A549 (cell line): ENCODE results near the gene C4orf50. TPM values are rescaled to one million over a fixed set of nuclear protein-coding genes. Genes with fewer than 3 reads are reported as not detected.

Source experiments
- ATAC-seq, 2 experiments: fragments of 200-7000 bp in 1 of 2; fragments of >200 bp in 1 of 2; cut with Nextera tagmentation in 1 of 2; cut with Tn5 transposase in 1 of 2; 3 replicates each; pipeline versions ENCODE4 v1.8.0 to v1.9.1; 2018 to 2020; ENCODE audit warnings: mild to moderate bottlenecking in 1 of 2, moderate library complexity in 1 of 2
- CTCF ChIA-PET: fragments of 300-600 bp; sonication (Branson Sonifier 250); formaldehyde crosslinking; extraction: SDS; loops from one replicate; lab custom pipeline; 2021; ENCODE audit warnings: antibody characterized with exemption, inconsistent platforms; lab: Yijun Ruan, JAX
- POLR2A ChIA-PET: fragments of 350-600 bp; formaldehyde crosslinking; extraction: SDS; loops from one replicate; lab custom pipeline; 2021; ENCODE audit warnings: antibody characterized with exemption, inconsistent platforms; lab: Yijun Ruan, JAX
- DNase-seq, 2 experiments: peaks; one replicate each; pipeline versions ENCODE4 v3.0.0 to v3.0.0-alpha.2; 2011 to 2016; ENCODE audit warnings: low read depth in 1 of 2, low spot score in 1 of 2
- FAIRE-seq: peaks from 2 replicates; lab custom pipeline; 2011; peaks lifted over from hg19 to GRCh38; lab: Jason Lieb, UNC
- H3K27ac ChIP-seq, 2 experiments: fragments of >200 bp; sonication (Bioruptor Twin); formaldehyde crosslinking; 3 replicates each; pipeline ENCODE4 v1.5.1; 2016 to 2017
- H3K4me1 ChIP-seq: fragments of >200 bp; sonication (Bioruptor Twin); formaldehyde crosslinking; 3 replicates; pipeline ENCODE4 v1.6.1; 2016
- H3K4me2 ChIP-seq: fragments of >200 bp; sonication (Bioruptor Twin); formaldehyde crosslinking; 3 replicates; pipeline ENCODE4 v1.6.1; 2016
- H3K4me3 ChIP-seq: fragments of >200 bp; sonication (Bioruptor Twin); formaldehyde crosslinking; 3 replicates; pipeline ENCODE4 v1.5.1; 2016
- H3K9me3 ChIP-seq: fragments of >200 bp; sonication (Bioruptor Twin); formaldehyde crosslinking; 3 replicates; pipeline ENCODE4 v1.6.1; 2016
- CBX8 ChIP-seq: fragments of 200-600 bp; sonication (generic); IDR thresholded peaks from 2 replicates; pipeline ENCODE4 v1.6.1; 2016
- EHF ChIP-seq: fragments of 250-450 bp; sonication (Bioruptor Pico); IDR thresholded peaks from 2 replicates; pipeline ENCODE4 v1.5.0; 2020; ENCODE audit warnings: mild to moderate bottlenecking
- EP300 ChIP-seq, 2 experiments: fragments of >200 bp; sonication (Bioruptor Twin); formaldehyde crosslinking; IDR thresholded peaks; 2 replicates in 1 of 2; 3 replicates in 1 of 2; pipeline ENCODE4 v1.6.1; 2016 to 2017
- FOSB ChIP-seq: fragments of 250-450 bp; sonication (Bioruptor Pico); IDR thresholded peaks from 2 replicates; pipeline ENCODE4 v1.5.0; 2020; ENCODE audit warnings: mild to moderate bottlenecking, moderate library complexity
- FOSL2 ChIP-seq, 2 experiments: fragments of 450-650 bp in 1 of 2; fragments of >200 bp in 1 of 2; sonication (Bioruptor Twin) in 1 of 2; formaldehyde crosslinking; IDR thresholded peaks; 2 replicates each; pipeline versions ENCODE4 v1.5.0 to v1.6.1; 2016 to 2020; ENCODE audit warnings: mild to moderate bottlenecking in 1 of 2, moderate library complexity in 1 of 2
- FOXS1 ChIP-seq: fragments of 250-450 bp; sonication (Bioruptor Pico); IDR thresholded peaks from 2 replicates; pipeline ENCODE4 v1.5.0; 2020; ENCODE audit warnings: mild to moderate bottlenecking, moderate library complexity
- HEYL ChIP-seq: fragments of 250-450 bp; sonication (Bioruptor Pico); IDR thresholded peaks from 2 replicates; pipeline ENCODE4 v1.8.0; 2021; ENCODE audit warnings: mild to moderate bottlenecking, moderate library complexity
- JUN ChIP-seq, 2 experiments: fragments of >200 bp; sonication (Bioruptor Twin); formaldehyde crosslinking; IDR thresholded peaks; 2 replicates in 1 of 2; 3 replicates in 1 of 2; pipeline ENCODE4 v1.6.1; 2016 to 2017
- NR3C1 ChIP-seq: fragments of >200 bp; sonication (Bioruptor Twin); formaldehyde crosslinking; IDR thresholded peaks from 3 replicates; pipeline ENCODE4 v1.6.1; 2017
- PHF8 ChIP-seq: fragments of 200-600 bp; sonication (generic); IDR thresholded peaks from 2 replicates; pipeline ENCODE4 v1.6.1; 2016; ENCODE audit warnings: low read depth, mild to moderate bottlenecking, antibody characterized with exemption, moderate library complexity, borderline replicate concordance
- POLR2A ChIP-seq: IDR thresholded peaks from 2 replicates; pipeline ENCODE4 v1.6.1; 2012; ENCODE audit warnings: mild to moderate bottlenecking, low read length
- POLR2AphosphoS2 ChIP-seq: conservative IDR thresholded peaks from 2 replicates; pipeline ENCODE4 v1.6.1; 2012; ENCODE audit warnings: low read length, improper control_type of control experiment, inconsistent platforms
- RNF2 ChIP-seq: fragments of 200-600 bp; sonication (generic); IDR thresholded peaks from 2 replicates; pipeline ENCODE4 v1.6.1; 2016; ENCODE audit warnings: low read depth, mild to moderate bottlenecking, antibody characterized with exemption, moderate library complexity, borderline replicate concordance
- SREBF2 ChIP-seq: fragments of 450-650 bp; IDR thresholded peaks from 2 replicates; pipeline ENCODE4 v1.6.1; 2014; ENCODE audit warnings: mild to moderate bottlenecking, moderate library complexity
- TFCP2L1 ChIP-seq: fragments of 250-450 bp; sonication (Bioruptor Pico); IDR thresholded peaks from 2 replicates; pipeline ENCODE4 v1.5.0; 2021; ENCODE audit warnings: mild to moderate bottlenecking
- ZSCAN20 ChIP-seq: fragments of 250-450 bp; sonication (Bioruptor Pico); IDR thresholded peaks from 2 replicates; pipeline ENCODE4 v1.8.0; 2022; ENCODE audit warnings: mild to moderate bottlenecking, moderate library complexity
- WGBS: methylation state at CpG from one replicate; pipeline ENCODE4 v1.1.6; 2017; ENCODE audit errors: missing lambda C conversion rate; 5-methylcytosine and 5-hydroxymethylcytosine counted together
- polyA plus RNA-seq, 4 experiments: library from polyadenylated mRNA; depleted of rRNA in 3 of 4; stranded (reverse); fragments of >200 nt; fragmentation: RNase III in 1 of 4; extraction: RNeasy Plus Mini Kit Qiagen cat#74134 plus additional on column Dnase treatment in 1 of 4; gene quantifications; 2 replicates in 3 of 4; 3 replicates in 1 of 4; pipeline ENCODE4 v1.2.3, GENCODE V29; 2011 to 2017
- TF ChIP-seq, protein P1 (sequence below): fragments of 150-350 bp; IDR thresholded peaks from 2 replicates; pipeline ENCODE4 v1.6.1; 2014; ENCODE audit warnings: low read depth, mild to moderate bottlenecking, low read length
- TF ChIP-seq, protein P2 (sequence below): fragments of >200 bp; sonication (Bioruptor Twin); formaldehyde crosslinking; IDR thresholded peaks from 3 replicates; pipeline ENCODE4 v1.6.1; 2016
- TF ChIP-seq, protein P3 (sequence below): fragments of 250-450 bp; sonication (Bioruptor Pico); IDR thresholded peaks from 2 replicates; pipeline ENCODE4 v1.5.0; 2020; ENCODE audit warnings: low read depth, mild to moderate bottlenecking, moderate library complexity
- TF ChIP-seq, protein P4 (sequence below): IDR thresholded peaks from 2 replicates; pipeline ENCODE4 v1.6.1; 2012
- TF ChIP-seq, protein P5 (sequence below): IDR thresholded peaks from 2 replicates; pipeline ENCODE4 v1.6.1; 2012

C4orf50 gene
- polyA plus RNA-seq, 2 of the 4 experiments (the other 2 are of a cell fraction): not detected

DNA sequence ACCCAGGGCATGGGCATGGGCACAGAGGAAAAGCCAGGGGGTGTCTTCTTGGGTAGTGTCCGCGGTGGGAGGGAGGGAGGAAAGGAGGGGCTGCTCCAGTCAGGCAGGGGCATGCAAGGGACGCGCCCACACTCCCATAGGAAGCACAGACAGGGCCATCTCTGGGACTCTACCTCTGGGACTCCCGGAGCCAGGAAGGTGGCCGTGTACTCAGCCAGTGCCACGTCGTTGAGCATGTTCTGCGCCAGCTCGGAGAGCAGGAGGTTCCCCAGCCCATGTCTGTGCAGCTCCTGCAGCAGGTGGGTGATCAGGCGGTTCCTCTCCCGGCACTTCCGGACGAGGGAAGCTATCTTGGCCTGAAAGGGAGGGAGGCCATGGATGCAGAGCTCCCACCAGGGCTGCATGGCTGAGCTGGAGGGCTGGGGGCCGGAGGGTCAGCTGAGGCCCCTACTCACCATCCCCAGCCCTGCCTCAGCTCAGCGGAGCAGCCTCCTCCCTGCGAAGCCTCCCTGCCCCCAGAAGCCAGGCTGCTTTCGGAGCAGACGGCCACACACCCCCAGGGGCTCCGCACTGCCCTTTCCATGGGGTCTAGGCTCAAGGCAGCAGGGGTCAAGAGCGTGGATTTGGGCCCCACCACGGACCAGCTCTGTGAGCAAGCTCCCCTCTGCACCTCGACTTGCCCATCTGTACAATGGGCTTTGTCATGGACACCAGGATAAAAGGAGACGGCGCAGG, 44.6 kb downstream of the C4orf50 start (continued):
- no peak for TF ChIP-seq RNF2
- no peak for TF ChIP-seq ZSCAN20
- no peak for TF ChIP-seq JUN (IDR thresholded peaks at IDR 0.05)

DNA sequence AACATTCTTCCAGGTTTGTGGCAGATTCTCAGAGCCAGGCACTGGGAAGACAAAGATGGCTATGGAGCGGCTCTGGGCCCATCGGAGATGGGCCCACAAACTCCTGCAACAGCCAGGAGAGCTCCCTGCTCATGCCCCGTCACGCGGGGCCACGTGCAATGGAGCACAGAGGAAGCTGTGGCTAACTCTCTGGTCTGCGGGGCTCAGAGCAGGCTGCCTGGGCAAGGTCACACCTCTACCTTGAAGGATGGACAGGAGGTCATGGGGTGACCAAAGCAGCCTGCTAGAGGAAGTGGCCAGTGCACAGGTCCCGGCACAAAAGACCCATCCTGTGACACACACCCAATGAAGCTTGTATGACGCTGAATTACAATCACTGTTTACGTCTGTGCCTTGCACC, 45.2 kb downstream of the C4orf50 start:
- ChIA-PET POLR2A (no interaction called here), CTCF (interaction anchor here (1.2 kb wide), 1 partner anchor 14 kb away, joined by 4 read pairs; no protein-coding TSS in a partner anchor)
- DNase-seq (no peak), FAIRE-seq (no peak), ATAC-seq (no peak)
- TF ChIP-seq EP300 (IDR thresholded peaks at IDR 0.05): no peak
- TF ChIP-seq EHF (CRISPR knock-in tag): no peak
- TF ChIP-seq NR3C1: no peak
- no peak for TF ChIP-seq CBX8
- no peak for TF ChIP-seq FOSB (CRISPR knock-in tag)
- no peak for TF ChIP-seq FOSL2 (IDR thresholded peaks at IDR 0.05)
- TF ChIP-seq FOSL2 (CRISPR knock-in tag; IDR thresholded peaks at IDR 0.05): no peak
- TF ChIP-seq POLR2A: no peak
- no peaks in the 10 kb centered on the region for H3K4me1 ChIP-seq
- no peak overlapping the region for H3K4me3 ChIP-seq
- 84% methylated on average over 5 of the region's 10 CpGs for WGBS
- H3K9me3 ChIP-seq: no peaks in the 10 kb centered on the region
- no peak overlapping the region for H3K4me2 ChIP-seq
- H3K27ac ChIP-seq: no peak overlapping the region

DNA sequence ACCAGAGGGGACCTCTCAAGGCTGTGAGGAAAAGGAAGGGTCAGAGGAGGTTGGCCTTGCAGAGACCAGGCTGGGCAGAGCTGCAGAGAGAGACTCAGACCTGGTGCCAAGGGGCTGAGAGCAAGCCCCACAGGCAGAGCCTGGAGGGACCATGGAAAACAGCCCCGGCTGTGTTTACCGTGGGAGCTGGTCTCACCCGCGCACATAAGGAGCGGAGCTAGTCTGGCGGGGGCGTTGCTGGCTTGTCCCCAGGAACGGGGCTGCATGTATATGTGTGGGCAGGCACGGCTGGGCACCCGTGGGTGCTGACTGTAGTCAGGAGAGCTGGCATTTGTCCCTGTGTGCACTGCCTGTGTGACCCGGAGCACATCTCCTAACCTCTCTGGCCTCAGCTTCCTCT, 45.7 kb downstream of the C4orf50 start:
- 83% methylated on average over 7 of the region's 11 CpGs for WGBS
- CTCF ChIA-PET: interaction anchor here (0.6 to 1.2 kb wide), 2 partner anchors 13 to 358 kb away, joined by 3 to 4 read pairs; no protein-coding TSS in a partner anchor

DNA sequence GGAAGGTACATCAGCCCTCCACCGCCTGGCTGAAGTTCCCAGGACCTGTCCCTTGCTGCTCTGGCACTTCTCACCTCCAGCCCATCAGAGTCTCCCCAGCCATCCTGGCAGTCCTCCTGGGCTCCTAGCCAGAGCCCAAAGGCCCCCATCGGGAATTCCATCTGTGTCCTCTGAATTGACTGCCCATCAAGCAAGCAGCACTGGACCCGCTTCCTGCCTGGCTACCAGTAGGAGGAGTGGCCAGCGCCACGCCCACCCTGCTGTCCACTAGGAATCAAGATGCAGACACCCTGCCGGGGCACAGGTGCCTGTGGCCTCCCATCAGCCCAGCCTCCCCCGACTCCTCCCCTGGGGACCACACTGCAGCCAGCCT, 47.2 kb downstream of the C4orf50 start:
- Histone ChIP-seq H3K27ac (no peak overlapping the region), H3K4me1 (no peaks in the 10 kb centered on the region), H3K4me3 (no peak overlapping the region), H3K4me2 (no peak overlapping the region), H3K9me3 (no peaks in the 10 kb centered on the region)
- TF ChIP-seq, protein P1, sequence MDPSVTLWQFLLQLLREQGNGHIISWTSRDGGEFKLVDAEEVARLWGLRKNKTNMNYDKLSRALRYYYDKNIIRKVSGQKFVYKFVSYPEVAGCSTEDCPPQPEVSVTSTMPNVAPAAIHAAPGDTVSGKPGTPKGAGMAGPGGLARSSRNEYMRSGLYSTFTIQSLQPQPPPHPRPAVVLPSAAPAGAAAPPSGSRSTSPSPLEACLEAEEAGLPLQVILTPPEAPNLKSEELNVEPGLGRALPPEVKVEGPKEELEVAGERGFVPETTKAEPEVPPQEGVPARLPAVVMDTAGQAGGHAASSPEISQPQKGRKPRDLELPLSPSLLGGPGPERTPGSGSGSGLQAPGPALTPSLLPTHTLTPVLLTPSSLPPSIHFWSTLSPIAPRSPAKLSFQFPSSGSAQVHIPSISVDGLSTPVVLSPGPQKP: no peak
- TF ChIP-seq, protein P2, sequence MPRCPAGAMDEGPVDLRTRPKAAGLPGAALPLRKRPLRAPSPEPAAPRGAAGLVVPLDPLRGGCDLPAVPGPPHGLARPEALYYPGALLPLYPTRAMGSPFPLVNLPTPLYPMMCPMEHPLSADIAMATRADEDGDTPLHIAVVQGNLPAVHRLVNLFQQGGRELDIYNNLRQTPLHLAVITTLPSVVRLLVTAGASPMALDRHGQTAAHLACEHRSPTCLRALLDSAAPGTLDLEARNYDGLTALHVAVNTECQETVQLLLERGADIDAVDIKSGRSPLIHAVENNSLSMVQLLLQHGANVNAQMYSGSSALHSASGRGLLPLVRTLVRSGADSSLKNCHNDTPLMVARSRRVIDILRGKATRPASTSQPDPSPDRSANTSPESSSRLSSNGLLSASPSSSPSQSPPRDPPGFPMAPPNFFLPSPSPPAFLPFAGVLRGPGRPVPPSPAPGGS: no peak
- TF ChIP-seq TFCP2L1 (CRISPR knock-in tag): no peak
- TF ChIP-seq FOXS1 (CRISPR knock-in tag): no peak
- no peak for TF ChIP-seq PHF8
- no peak for TF ChIP-seq SREBF2
- TF ChIP-seq, protein P3, sequence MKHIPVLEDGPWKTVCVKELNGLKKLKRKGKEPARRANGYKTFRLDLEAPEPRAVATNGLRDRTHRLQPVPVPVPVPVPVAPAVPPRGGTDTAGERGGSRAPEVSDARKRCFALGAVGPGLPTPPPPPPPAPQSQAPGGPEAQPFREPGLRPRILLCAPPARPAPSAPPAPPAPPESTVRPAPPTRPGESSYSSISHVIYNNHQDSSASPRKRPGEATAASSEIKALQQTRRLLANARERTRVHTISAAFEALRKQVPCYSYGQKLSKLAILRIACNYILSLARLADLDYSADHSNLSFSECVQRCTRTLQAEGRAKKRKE: no peak
- TF ChIP-seq, protein P4, sequence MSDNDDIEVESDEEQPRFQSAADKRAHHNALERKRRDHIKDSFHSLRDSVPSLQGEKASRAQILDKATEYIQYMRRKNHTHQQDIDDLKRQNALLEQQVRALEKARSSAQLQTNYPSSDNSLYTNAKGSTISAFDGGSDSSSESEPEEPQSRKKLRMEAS: no peak
- TF ChIP-seq HEYL: no peak
- no peak for TF ChIP-seq POLR2AphosphoS2
- ChIA-PET CTCF (no interaction called here), POLR2A (no interaction called here)
- FAIRE-seq (no peak), DNase-seq (no peak), ATAC-seq (no peak)
- WGBS: 56% methylated on average over 2 of the region's 7 CpGs

More for the DNA sequence above, 45.7 kb downstream of the C4orf50 start:
- H3K4me1 ChIP-seq: no peaks in the 10 kb centered on the region
- FAIRE-seq: no peak
- TF ChIP-seq, protein P5, sequence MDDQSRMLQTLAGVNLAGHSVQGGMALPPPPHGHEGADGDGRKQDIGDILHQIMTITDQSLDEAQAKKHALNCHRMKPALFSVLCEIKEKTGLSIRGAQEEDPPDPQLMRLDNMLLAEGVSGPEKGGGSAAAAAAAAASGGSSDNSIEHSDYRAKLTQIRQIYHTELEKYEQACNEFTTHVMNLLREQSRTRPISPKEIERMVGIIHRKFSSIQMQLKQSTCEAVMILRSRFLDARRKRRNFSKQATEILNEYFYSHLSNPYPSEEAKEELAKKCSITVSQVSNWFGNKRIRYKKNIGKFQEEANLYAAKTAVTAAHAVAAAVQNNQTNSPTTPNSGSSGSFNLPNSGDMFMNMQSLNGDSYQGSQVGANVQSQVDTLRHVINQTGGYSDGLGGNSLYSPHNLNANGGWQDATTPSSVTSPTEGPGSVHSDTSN: no peak
- H3K27ac ChIP-seq: no peak overlapping the region
- POLR2A ChIA-PET: no interaction called here
- H3K4me2 ChIP-seq: no peak overlapping the region
- no peak for ATAC-seq
- DNase-seq: no peak
- no peaks in the 10 kb centered on the region for H3K9me3 ChIP-seq
- H3K4me3 ChIP-seq: no peak overlapping the region
